ENCODE results near the gene CD93.

The CD93 gene

GRCh38 chr20:23084282-23084844 is 1.8 kb downstream of the CD93 start:
- DNase-seq (ENCODE audit: insufficient read length, low spot score) (no peak), FAIRE-seq (no peak)

- DNase-seq (ENCODE audit: insufficient read length, low spot score) (no peak), FAIRE-seq (no peak)
Measured at GRCh38 chr20:23083553-23084220, 2.4 kb downstream of the CD93 start.

- no peak for FAIRE-seq
- DNase-seq (ENCODE audit: insufficient read length, low spot score), result no peak
Measured at GRCh38 chr20:23082846-23083552, 3.1 kb downstream of the CD93 start.

GRCh38 chr20:23081263-23081819 is 4.8 kb downstream of the CD93 start:
- DNase-seq (ENCODE audit: insufficient read length, low spot score) (no peak), FAIRE-seq (no peak)

- DNase-seq (ENCODE audit: insufficient read length, low spot score) (no peak), FAIRE-seq (no peak)
Measured at GRCh38 chr20:23080521-23080920, 5.6 kb downstream of the CD93 start.

- FAIRE-seq (no peak), DNase-seq (ENCODE audit: insufficient read length, low spot score) (no peak)
Measured at GRCh38 chr20:23079926-23080325, 6.2 kb downstream of the CD93 start.

- FAIRE-seq, result no peak
- DNase-seq (ENCODE audit: insufficient read length, low spot score), result no peak
Measured at GRCh38 chr20:23079016-23079351, 7.1 kb downstream of the CD93 start.

GRCh38 chr20:23078351-23079015 is 7.6 kb downstream of the CD93 start:
- DNase-seq (ENCODE audit: insufficient read length, low spot score) (no peak), FAIRE-seq (no peak)

- FAIRE-seq, result no peak
- no peak for DNase-seq (ENCODE audit: insufficient read length, low spot score)
Measured at GRCh38 chr20:23077277-23077676, 8.8 kb downstream of the CD93 start.

- no peak for FAIRE-seq
- no peak for DNase-seq (ENCODE audit: insufficient read length, low spot score)
Measured at GRCh38 chr20:23074052-23074451, 12.1 kb downstream of the CD93 start.

- DNase-seq (ENCODE audit: insufficient read length, low spot score) (no peak), FAIRE-seq (no peak)
Measured at GRCh38 chr20:23072892-23073586, 13.1 kb downstream of the CD93 start.

- DNase-seq (ENCODE audit: insufficient read length, low spot score), result no peak
- FAIRE-seq, result no peak
Measured at GRCh38 chr20:23071996-23072395, 14.1 kb downstream of the CD93 start.

GRCh38 chr20:23071398-23071797 is 14.7 kb downstream of the CD93 start:
- no peak for DNase-seq (ENCODE audit: insufficient read length, low spot score)
- no peak for FAIRE-seq

GRCh38 chr20:23069108-23069507 is 17.0 kb downstream of the CD93 start:
- DNase-seq (ENCODE audit: insufficient read length, low spot score) (no peak), FAIRE-seq (no peak)

- DNase-seq (ENCODE audit: insufficient read length, low spot score) (no peak), FAIRE-seq (no peak)
Measured at GRCh38 chr20:23068283-23068682, 17.8 kb downstream of the CD93 start.

GRCh38 chr20:23066772-23067171 is 19.4 kb downstream of the CD93 start:
- DNase-seq (ENCODE audit: insufficient read length, low spot score) (no peak), FAIRE-seq (no peak)

GRCh38 chr20:23065266-23066201 is 20.6 kb downstream of the CD93 start:
- FAIRE-seq (no peak), DNase-seq (ENCODE audit: insufficient read length, low spot score) (no peak)

- DNase-seq (ENCODE audit: insufficient read length, low spot score), result no peak
- FAIRE-seq, result no peak
Measured at GRCh38 chr20:23063581-23063980, 22.5 kb downstream of the CD93 start.

GRCh38 chr20:23063168-23063567 is 23.0 kb downstream of the CD93 start:
- no peak for FAIRE-seq
- DNase-seq (ENCODE audit: insufficient read length, low spot score), result no peak

GRCh38 chr20:23062632-23063031 is 23.5 kb downstream of the CD93 start:
- DNase-seq (ENCODE audit: insufficient read length, low spot score) (no peak), FAIRE-seq (no peak)

Measured in HTR-8/SVneo (cell line).